A673 (cell line): ENCODE measurements around the gene TGDS. TPM values are rescaled to one million over a fixed set of nuclear protein-coding genes. Genes with fewer than 3 reads are reported as not detected.

Source experiments
- BruUV-seq: library from RNA; stranded (reverse); fragments of 400-500 nt; replicated peaks from 2 replicates; lab custom pipeline; 2021; lab: Mats Ljungman, UMichigan
- CTCF ChIA-PET: fragments of 300-600 bp; sonication (Branson Sonifier 250); formaldehyde crosslinking; loops from one replicate; lab custom pipeline; 2022; ENCODE audit warnings: antibody characterized with exemption; lab: Charles Lee
- POLR2A ChIA-PET: fragments of 300-600 bp; sonication (Branson Sonifier 250); formaldehyde crosslinking; loops from one replicate; lab custom pipeline; 2022; ENCODE audit warnings: antibody characterized with exemption; ENCODE audit not compliant: low non-redundant PET; lab: Charles Lee
- DNase-seq: peaks from one replicate; pipeline ENCODE4 v3.0.0-alpha.2; 2015; ENCODE audit warnings: low spot score
- H3K27ac ChIP-seq: fragments of 200-600 bp; sonication (generic); 2 replicates; pipeline ENCODE4 v1.5.1; 2016; ENCODE audit warnings: mixed run types, low read depth, mild to moderate bottlenecking, mixed read lengths, antibody characterized with exemption, low read length; ENCODE audit not compliant: poor library complexity, severe bottlenecking
- H3K27me3 ChIP-seq: fragments of 200-600 bp; sonication (generic); replicated peaks from 2 replicates; pipeline ENCODE4 v1.6.1; 2017; ENCODE audit warnings: mixed run types, low read depth, mild to moderate bottlenecking, mixed read lengths, antibody characterized with exemption, low read length; ENCODE audit not compliant: insufficient read depth, poor library complexity
- H3K36me3 ChIP-seq: fragments of 200-600 bp; sonication (generic); 2 replicates; pipeline ENCODE4 v1.6.1; 2016; ENCODE audit warnings: mixed run types, mild to moderate bottlenecking, mixed read lengths, antibody characterized with exemption, low read length; ENCODE audit not compliant: insufficient read depth, poor library complexity, severe bottlenecking
- H3K4me1 ChIP-seq: fragments of 200-600 bp; sonication (generic); 2 replicates; pipeline ENCODE4 v1.6.1; 2017; ENCODE audit warnings: mixed run types, mild to moderate bottlenecking, mixed read lengths, antibody characterized with exemption, low read length; ENCODE audit not compliant: insufficient read depth, poor library complexity, severe bottlenecking
- H3K4me3 ChIP-seq: fragments of 200-600 bp; sonication (generic); 2 replicates; pipeline ENCODE4 v1.5.1; 2016; ENCODE audit warnings: low read depth, mixed run types, mild to moderate bottlenecking, mixed read lengths, low read length; ENCODE audit not compliant: poor library complexity, severe bottlenecking
- H3K9me3 ChIP-seq: fragments of 200-600 bp; sonication (generic); 2 replicates; pipeline ENCODE4 v1.6.1; 2016; ENCODE audit warnings: mixed run types, low read depth, mild to moderate bottlenecking, mixed read lengths, antibody characterized with exemption, low read length; ENCODE audit not compliant: poor library complexity, severe bottlenecking
- EZH2 ChIP-seq: fragments of 200-600 bp; sonication (generic); IDR thresholded peaks from 2 replicates; pipeline ENCODE4 v1.6.1; 2017; ENCODE audit warnings: borderline replicate concordance, low read depth, mild to moderate bottlenecking, mixed read lengths, antibody characterized with exemption, low read length; ENCODE audit not compliant: poor library complexity, severe bottlenecking
- intact Hi-C: fragments of 100-400 bp; cut with micrococcal nuclease; formaldehyde crosslinking; loops from one replicate; pipeline ENCODE4 v1.10.0; 2022; ENCODE audit not compliant: unreplicated experiment
- total RNA-seq: library from RNA; stranded (reverse); gene quantifications from 2 replicates; pipeline ENCODE4 v1.2.3, GENCODE V29; 2021
- TF ChIP-seq, protein P1 (sequence below): fragments of 300-800, 200-600 bp; sonication (generic); conservative IDR thresholded peaks from 2 replicates; pipeline ENCODE4 v1.5.1; 2017; ENCODE audit warnings: low read depth, mild to moderate bottlenecking, antibody characterized with exemption, low read length, moderate library complexity, mixed read lengths

Gene TGDS
- total RNA-seq, 1 experiment from 2014 or later: 9.0 TPM

- CTCF ChIA-PET: no interaction called here
Observed at GRCh38 chr13:94524407-94524806, 71.5 kb downstream of the TGDS start.

More at GRCh38 chr13:94524407-94524806, 71.5 kb downstream of the TGDS start:
- POLR2A ChIA-PET: no interaction called here
- no peaks in the 10 kb centered on the region for H3K36me3 ChIP-seq
- no peak for DNase-seq
- BruUV-seq: no TSS peak
- H3K9me3 ChIP-seq: no peaks in the 10 kb centered on the region
- no peaks in the 10 kb centered on the region for H3K4me1 ChIP-seq
- no peak overlapping the region for H3K4me3 ChIP-seq
- intact Hi-C loops: no loop called here
- peaks cover under 1% of the 10 kb centered on the region for H3K27me3 ChIP-seq
- TF ChIP-seq, protein P1, sequence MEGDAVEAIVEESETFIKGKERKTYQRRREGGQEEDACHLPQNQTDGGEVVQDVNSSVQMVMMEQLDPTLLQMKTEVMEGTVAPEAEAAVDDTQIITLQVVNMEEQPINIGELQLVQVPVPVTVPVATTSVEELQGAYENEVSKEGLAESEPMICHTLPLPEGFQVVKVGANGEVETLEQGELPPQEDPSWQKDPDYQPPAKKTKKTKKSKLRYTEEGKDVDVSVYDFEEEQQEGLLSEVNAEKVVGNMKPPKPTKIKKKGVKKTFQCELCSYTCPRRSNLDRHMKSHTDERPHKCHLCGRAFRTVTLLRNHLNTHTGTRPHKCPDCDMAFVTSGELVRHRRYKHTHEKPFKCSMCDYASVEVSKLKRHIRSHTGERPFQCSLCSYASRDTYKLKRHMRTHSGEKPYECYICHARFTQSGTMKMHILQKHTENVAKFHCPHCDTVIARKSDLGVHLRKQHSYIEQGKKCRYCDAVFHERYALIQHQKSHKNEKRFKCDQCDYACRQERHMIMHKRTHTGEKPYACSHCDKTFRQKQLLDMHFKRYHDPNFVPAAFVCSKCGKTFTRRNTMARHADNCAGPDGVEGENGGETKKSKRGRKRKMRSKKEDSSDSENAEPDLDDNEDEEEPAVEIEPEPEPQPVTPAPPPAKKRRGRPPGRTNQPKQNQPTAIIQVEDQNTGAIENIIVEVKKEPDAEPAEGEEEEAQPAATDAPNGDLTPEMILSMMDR: no peak
- TF ChIP-seq EZH2: no peak
- H3K27ac ChIP-seq: no peak overlapping the region

Other genes starting within 250 kb of the TGDS start
- not detected in 2 replicates for gene DCT, start 116.5 kb downstream of the TGDS start, total RNA-seq
- 7.2 and 8.3 TPM in 2 replicates for gene GPR180, start 5.7 kb upstream of the TGDS start, total RNA-seq
- not detected in 2 replicates for gene SOX21, start 116.4 kb upstream of the TGDS start, total RNA-seq